ENCODE results near the gene TPP2. TPM values are rescaled to one million over a fixed set of nuclear protein-coding genes. Genes with fewer than 3 reads are reported as not detected.

TPP2 gene
- total RNA-seq, 1 donor from 2014 or later, result 44.9 TPM

GRCh38 chr13:102683637-102684036 lies 86.9 kb downstream of the TPP2 start:
- Mint-ChIP-seq H3K36me3 (ENCODE audit: unreplicated experiment) (peaks cover 26% of the 10 kb centered on the region), H3K27me3 (ENCODE audit: unreplicated experiment) (no peaks in the 10 kb centered on the region), H3K27ac (ENCODE audit: unreplicated experiment) (no peak overlapping the region), H3K4me3 (ENCODE audit: unreplicated experiment) (no peak overlapping the region), H3K9me3 (ENCODE audit: unreplicated experiment) (peaks cover 7% of the 10 kb centered on the region), H3K4me1 (ENCODE audit: unreplicated experiment) (peaks cover 9% of the 10 kb centered on the region)
- DNase-seq (ENCODE audit: extremely low spot score, unreplicated experiment), result no peak
- no peak for TF ChIP-seq CTCF (IDR thresholded peaks at IDR 0.05)

DNA sequence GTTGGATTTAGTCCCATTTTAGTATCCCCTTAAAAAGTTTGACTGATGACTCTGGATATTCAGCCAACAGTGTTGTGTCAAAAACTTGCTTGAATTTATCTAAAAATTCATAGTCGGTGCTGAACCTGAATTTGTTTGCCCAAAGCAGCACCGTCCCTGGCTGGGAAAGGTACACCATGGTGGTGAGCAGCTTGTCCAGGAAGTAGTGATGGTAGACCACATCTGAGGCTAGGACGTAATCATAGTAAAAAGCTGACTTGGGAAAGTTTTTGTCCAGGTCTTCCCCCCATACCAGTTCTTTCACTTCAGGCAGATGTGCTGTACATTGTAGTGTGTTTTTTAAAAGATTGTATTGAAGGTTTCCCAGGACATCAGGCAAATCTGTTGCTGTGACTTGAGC lies 89.2 kb downstream of the TPP2 start:
- no peak for TF ChIP-seq CTCF (IDR thresholded peaks at IDR 0.05)
- peaks cover 3% of the 10 kb centered on the region for H3K27me3 Mint-ChIP-seq (ENCODE audit: unreplicated experiment)
- peaks cover 9% of the 10 kb centered on the region for H3K4me1 Mint-ChIP-seq (ENCODE audit: unreplicated experiment)
- peaks cover 5% of the 10 kb centered on the region for H3K9me3 Mint-ChIP-seq (ENCODE audit: unreplicated experiment)
- H3K4me3 Mint-ChIP-seq (ENCODE audit: unreplicated experiment), result no peak overlapping the region
- DNase-seq (ENCODE audit: extremely low spot score, unreplicated experiment), result no peak
- H3K27ac Mint-ChIP-seq (ENCODE audit: unreplicated experiment), result no peak overlapping the region
- peaks cover 8% of the 10 kb centered on the region for H3K36me3 Mint-ChIP-seq (ENCODE audit: unreplicated experiment)

- TF ChIP-seq CTCF (IDR thresholded peaks at IDR 0.05), result no peak
- no peaks in the 10 kb centered on the region for H3K9me3 Mint-ChIP-seq (ENCODE audit: unreplicated experiment)
- DNase-seq (ENCODE audit: extremely low spot score, unreplicated experiment), result no peak
- H3K4me3 Mint-ChIP-seq (ENCODE audit: unreplicated experiment), result no peak overlapping the region
- no peak overlapping the region for H3K27ac Mint-ChIP-seq (ENCODE audit: unreplicated experiment)
- peaks cover 3% of the 10 kb centered on the region for H3K27me3 Mint-ChIP-seq (ENCODE audit: unreplicated experiment)
- peaks cover 9% of the 10 kb centered on the region for H3K4me1 Mint-ChIP-seq (ENCODE audit: unreplicated experiment)
- peaks cover 3% of the 10 kb centered on the region for H3K36me3 Mint-ChIP-seq (ENCODE audit: unreplicated experiment)
These were observed 90.7 kb downstream of the TPP2 start for GRCh38 chr13:102687520-102687919.

GRCh38 chr13:102688306-102688973 lies 91.7 kb downstream of the TPP2 start:
- TF ChIP-seq CTCF (IDR thresholded peaks at IDR 0.05), result no peak
- Mint-ChIP-seq H3K27ac (ENCODE audit: unreplicated experiment) (no peak overlapping the region), H3K9me3 (ENCODE audit: unreplicated experiment) (no peaks in the 10 kb centered on the region)

GRCh38 chr13:102690883-102691282 lies 94.1 kb downstream of the TPP2 start:
- Mint-ChIP-seq H3K36me3 (ENCODE audit: unreplicated experiment) (peaks cover 5% of the 10 kb centered on the region), H3K4me1 (ENCODE audit: unreplicated experiment) (peaks cover 18% of the 10 kb centered on the region), H3K27me3 (ENCODE audit: unreplicated experiment) (peaks cover 16% of the 10 kb centered on the region), H3K9me3 (ENCODE audit: unreplicated experiment) (no peaks in the 10 kb centered on the region), H3K27ac (ENCODE audit: unreplicated experiment) (no peak overlapping the region), H3K4me3 (ENCODE audit: unreplicated experiment) (no peak overlapping the region)
- DNase-seq (ENCODE audit: extremely low spot score, unreplicated experiment), result no peak
- no peak for TF ChIP-seq CTCF (IDR thresholded peaks at IDR 0.05)

More at GRCh38 chr13:102688306-102688973, 91.7 kb downstream of the TPP2 start:
- DNase-seq (ENCODE audit: extremely low spot score, unreplicated experiment), result no peak
- Mint-ChIP-seq H3K27me3 (ENCODE audit: unreplicated experiment) (peaks cover 3% of the 10 kb centered on the region), H3K36me3 (ENCODE audit: unreplicated experiment) (no peaks in the 10 kb centered on the region), H3K4me1 (ENCODE audit: unreplicated experiment) (peaks cover 9% of the 10 kb centered on the region), H3K4me3 (ENCODE audit: unreplicated experiment) (no peak overlapping the region)
